ENCODE data around the gene SSC5D.

The SSC5D gene

GRCh38 chr19:55553217-55554182 lies 65.3 kb downstream of the SSC5D start:
- TF ChIP-seq, protein P1, sequence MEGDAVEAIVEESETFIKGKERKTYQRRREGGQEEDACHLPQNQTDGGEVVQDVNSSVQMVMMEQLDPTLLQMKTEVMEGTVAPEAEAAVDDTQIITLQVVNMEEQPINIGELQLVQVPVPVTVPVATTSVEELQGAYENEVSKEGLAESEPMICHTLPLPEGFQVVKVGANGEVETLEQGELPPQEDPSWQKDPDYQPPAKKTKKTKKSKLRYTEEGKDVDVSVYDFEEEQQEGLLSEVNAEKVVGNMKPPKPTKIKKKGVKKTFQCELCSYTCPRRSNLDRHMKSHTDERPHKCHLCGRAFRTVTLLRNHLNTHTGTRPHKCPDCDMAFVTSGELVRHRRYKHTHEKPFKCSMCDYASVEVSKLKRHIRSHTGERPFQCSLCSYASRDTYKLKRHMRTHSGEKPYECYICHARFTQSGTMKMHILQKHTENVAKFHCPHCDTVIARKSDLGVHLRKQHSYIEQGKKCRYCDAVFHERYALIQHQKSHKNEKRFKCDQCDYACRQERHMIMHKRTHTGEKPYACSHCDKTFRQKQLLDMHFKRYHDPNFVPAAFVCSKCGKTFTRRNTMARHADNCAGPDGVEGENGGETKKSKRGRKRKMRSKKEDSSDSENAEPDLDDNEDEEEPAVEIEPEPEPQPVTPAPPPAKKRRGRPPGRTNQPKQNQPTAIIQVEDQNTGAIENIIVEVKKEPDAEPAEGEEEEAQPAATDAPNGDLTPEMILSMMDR (IDR thresholded peaks at IDR 0.05; ENCODE audit: control extremely low read depth, extremely low read depth, low read depth, missing control alignments) = no peak
- CTCF ChIA-PET = interaction anchor here (0.7 to 1.6 kb wide), 2 partner anchors 19 to 53 kb away, joined by 3 to 4 read pairs; no protein-coding TSS in a partner anchor
- POLR2A ChIA-PET = no interaction called here
- DNase-seq (ENCODE audit: extremely low spot score) = no peak

DNA sequence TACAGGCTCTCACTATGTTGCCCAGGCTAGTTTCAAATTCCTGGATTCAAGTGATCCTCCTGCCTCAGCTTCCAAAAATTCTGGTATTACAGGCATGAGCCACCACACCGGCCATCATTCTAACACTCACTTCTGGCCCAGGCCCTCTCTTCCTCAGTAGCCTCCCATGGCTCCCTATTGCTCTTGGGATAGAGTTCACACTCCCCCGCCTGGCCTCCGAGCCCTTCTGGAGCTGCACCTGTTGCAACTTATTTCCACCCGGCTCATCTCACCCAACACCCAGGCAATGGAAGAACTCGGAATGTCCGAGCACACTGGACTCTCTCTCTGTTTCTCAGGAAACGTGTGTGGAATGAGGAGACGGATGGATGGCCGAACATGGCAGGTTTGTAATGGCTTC lies 66.1 kb downstream of the SSC5D start:
- no peak for DNase-seq (ENCODE audit: extremely low spot score)
- CTCF ChIA-PET = interaction anchor here (0.7 kb wide), 1 partner anchor 52 kb away, joined by 3 read pairs; no protein-coding TSS in a partner anchor
- POLR2A ChIA-PET = no interaction called here
- TF ChIP-seq, protein P1 (IDR thresholded peaks at IDR 0.05; ENCODE audit: control extremely low read depth, extremely low read depth, low read depth, missing control alignments) = no peak

- ChIA-PET CTCF (no interaction called here), POLR2A (no interaction called here)
- TF ChIP-seq, protein P1 (IDR thresholded peaks at IDR 0.05; ENCODE audit: control extremely low read depth, extremely low read depth, low read depth, missing control alignments) = no peak
- no peak for DNase-seq (ENCODE audit: extremely low spot score)
Measured at GRCh38 chr19:55554741-55555152, 66.5 kb downstream of the SSC5D start.

DNA sequence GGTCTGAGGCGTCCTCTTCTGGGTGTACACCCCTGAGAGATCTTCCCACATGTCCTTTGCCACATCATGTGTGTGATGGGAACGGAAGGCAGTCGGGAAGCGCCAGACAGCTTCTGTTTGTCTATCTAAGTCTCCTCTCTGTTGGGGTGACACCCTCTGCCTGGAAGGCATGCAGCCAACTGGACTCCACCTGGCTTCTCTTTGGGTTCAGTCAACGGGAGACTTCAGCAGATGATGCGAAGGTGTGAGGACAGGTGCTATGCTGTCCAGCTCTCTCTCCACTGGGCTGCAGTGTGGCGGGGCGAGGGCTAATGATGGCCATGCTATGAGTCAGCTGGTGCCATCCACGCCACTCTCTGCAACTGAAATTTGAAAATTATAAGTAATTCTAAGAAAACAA lies 71.4 kb downstream of the SSC5D start:
- POLR2A ChIA-PET = no interaction called here
- TF ChIP-seq, protein P1 (IDR thresholded peaks at IDR 0.05; ENCODE audit: control extremely low read depth, extremely low read depth, low read depth, missing control alignments) = no peak
- DNase-seq (ENCODE audit: extremely low spot score) = no peak
- CTCF ChIA-PET = interaction anchor here (1.4 kb wide), 1 partner anchor 25 kb away, joined by 3 read pairs; no protein-coding TSS in a partner anchor

- DNase-seq (ENCODE audit: extremely low spot score) = no peak
- ChIA-PET CTCF (no interaction called here), POLR2A (no interaction called here)
- TF ChIP-seq, protein P1 (IDR thresholded peaks at IDR 0.05; ENCODE audit: control extremely low read depth, extremely low read depth, low read depth, missing control alignments) = no peak
Measured at GRCh38 chr19:55563261-55563690, 75.0 kb downstream of the SSC5D start.

DNA sequence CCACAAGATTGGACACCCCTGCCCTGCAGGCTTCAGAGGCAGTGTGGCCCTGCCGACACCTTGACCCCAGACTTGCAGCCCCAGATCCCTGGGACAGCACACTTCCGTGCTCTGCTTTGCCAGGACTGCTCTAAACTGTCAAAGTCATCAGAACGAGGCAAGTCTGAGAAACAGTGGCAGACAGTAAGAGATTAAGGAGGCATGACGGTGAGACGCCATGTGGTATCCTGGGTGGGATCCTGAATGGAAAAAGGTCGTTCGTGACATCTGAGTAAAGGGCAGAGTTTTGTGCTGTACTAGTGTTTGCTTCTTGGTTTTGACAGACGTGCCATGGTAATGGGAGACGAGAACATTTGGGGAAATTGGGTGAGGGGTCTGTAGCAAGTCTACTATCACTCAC lies 78.6 kb downstream of the SSC5D start:
- DNase-seq (ENCODE audit: extremely low spot score) = no peak
- TF ChIP-seq, protein P1 (IDR thresholded peaks at IDR 0.05; ENCODE audit: control extremely low read depth, extremely low read depth, low read depth, missing control alignments) = no peak
- POLR2A ChIA-PET = no interaction called here
- CTCF ChIA-PET = no interaction called here
